ENCODE measurements around the gene RABL6.
"Not testable (repeated sequence)": the region's sequence is repeated elsewhere in the genome, so short reads cannot be mapped to it uniquely, and the experiment has no call there.

The RABL6 gene

DNA sequence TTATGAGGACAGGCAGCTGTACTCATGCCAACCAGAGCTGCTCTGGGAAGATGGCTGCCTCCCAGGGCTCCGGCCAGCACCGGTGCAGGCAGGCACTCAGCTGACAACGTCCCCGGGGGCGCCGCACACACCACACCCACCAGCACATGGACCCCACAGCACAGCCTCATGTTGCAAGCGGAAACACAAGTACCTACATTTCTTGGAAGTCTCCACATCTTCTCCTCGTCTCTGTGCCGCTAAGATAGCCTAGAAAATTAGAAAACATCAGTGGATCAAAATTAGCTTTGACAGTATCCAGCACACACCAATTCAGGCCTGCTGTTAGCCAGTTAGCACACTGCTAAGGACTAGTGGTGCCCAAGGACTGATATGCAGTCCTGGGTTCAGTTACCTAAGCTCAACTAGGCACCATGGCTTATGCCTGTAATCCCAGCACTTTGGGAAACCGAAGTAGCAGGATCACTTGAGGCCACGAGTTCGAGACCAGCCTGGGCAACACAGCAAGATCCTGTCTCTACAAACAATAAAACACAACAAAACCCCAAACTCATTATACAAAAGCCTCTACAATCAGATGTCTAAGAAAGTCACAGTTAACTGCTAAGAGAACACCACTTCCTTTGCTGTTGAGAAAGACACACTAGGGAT, 56.0 kb downstream of the RABL6 start:
- no peaks in the 10 kb centered on the region for H3K9me3 ChIP-seq (ENCODE audit: control insufficient read depth, low read length)
- H3K4me3 ChIP-seq (ENCODE audit: low read length): no peak overlapping the region
- H3K27me3 ChIP-seq (replicated peaks; ENCODE audit: control insufficient read depth, insufficient read depth, low read length): no peaks in the 10 kb centered on the region
- H3K36me3 ChIP-seq (ENCODE audit: control insufficient read depth, insufficient read depth, low read length, severe bottlenecking): peaks cover 40% of the 10 kb centered on the region
- peak overlapping the region; percentile 45 for H3K9ac ChIP-seq (ENCODE audit: low read length)
- no peak for DNase-seq (ENCODE audit: low read depth)
- H3K4me1 ChIP-seq (ENCODE audit: control insufficient read depth, insufficient read depth, low read length): peaks cover 29% of the 10 kb centered on the region

DNA sequence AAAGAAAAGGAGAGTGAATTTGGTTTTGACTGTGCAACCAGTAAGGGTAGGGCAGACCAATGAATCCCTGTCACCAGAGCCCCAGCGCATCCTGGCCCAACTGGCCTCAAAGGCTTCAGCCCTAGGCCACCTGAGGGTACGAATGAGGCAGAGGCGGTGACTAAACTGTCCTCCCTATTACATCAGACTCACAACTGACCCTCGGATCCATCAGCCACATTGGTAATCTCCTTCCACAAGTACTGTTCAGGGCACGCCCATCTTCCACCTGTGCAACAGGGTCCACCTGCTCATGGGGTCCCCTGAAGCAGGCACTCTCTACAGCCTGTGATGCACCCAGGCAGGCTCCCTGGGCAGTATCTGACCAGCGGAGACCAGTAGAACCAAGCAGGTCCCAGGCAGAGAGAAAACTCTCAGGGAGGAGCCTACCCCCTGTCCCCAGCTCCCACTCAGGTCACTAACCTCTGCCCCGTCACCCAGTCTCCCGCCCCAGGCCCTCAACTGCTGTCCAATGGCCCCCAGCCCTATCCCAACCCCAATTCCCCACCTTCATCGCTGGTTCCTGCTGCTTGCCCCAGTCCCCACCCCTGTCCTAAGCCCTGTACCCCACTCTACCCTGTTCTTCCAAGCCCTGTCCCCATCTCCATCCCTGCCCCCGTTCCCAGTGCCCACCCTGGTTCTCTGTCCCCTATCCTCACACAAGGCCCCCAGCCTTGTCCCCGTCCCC, 57.5 kb downstream of the RABL6 start:
- Histone ChIP-seq H3K36me3 (ENCODE audit: control insufficient read depth, insufficient read depth, low read length, severe bottlenecking) (peaks cover 40% of the 10 kb centered on the region), H3K9ac (ENCODE audit: low read length) (peak overlapping the region; percentile 91), H3K9me3 (ENCODE audit: control insufficient read depth, low read length) (no peaks in the 10 kb centered on the region), H3K27me3 (replicated peaks; ENCODE audit: control insufficient read depth, insufficient read depth, low read length) (no peaks in the 10 kb centered on the region), H3K4me1 (ENCODE audit: control insufficient read depth, insufficient read depth, low read length) (peaks cover 17% of the 10 kb centered on the region), H3K4me3 (ENCODE audit: low read length) (peak overlapping the region; percentile 84)
- no peak for DNase-seq (ENCODE audit: low read depth)

DNA sequence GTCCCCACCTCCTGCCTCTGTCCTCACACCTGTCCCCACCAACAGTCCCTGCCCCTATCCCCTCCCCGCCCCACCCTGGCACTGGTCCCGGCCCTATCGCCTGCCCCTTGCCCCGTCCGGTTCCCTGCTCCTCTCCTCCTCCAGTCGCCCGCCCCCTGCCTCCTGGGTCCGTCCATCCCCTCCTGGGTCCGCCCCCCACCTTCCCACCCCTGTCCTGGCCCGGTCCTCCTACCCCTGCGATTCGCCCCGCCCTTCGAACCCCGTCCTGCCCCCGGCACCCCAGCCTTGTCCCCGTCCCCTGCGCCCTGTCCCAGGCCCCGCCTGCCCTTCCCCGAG, 58.0 kb downstream of the RABL6 start:
- no peaks in the 10 kb centered on the region for H3K27me3 ChIP-seq (replicated peaks; ENCODE audit: control insufficient read depth, insufficient read depth, low read length)
- DNase-seq (ENCODE audit: low read depth): no peak
- no peaks in the 10 kb centered on the region for H3K9me3 ChIP-seq (ENCODE audit: control insufficient read depth, low read length)
- H3K4me1 ChIP-seq (ENCODE audit: control insufficient read depth, insufficient read depth, low read length): peaks cover 17% of the 10 kb centered on the region
- peak overlapping the region; percentile 91 for H3K9ac ChIP-seq (ENCODE audit: low read length)
- peaks cover 36% of the 10 kb centered on the region for H3K36me3 ChIP-seq (ENCODE audit: control insufficient read depth, insufficient read depth, low read length, severe bottlenecking)
- H3K4me3 ChIP-seq (ENCODE audit: low read length): peak overlapping the region; percentile 84

DNA sequence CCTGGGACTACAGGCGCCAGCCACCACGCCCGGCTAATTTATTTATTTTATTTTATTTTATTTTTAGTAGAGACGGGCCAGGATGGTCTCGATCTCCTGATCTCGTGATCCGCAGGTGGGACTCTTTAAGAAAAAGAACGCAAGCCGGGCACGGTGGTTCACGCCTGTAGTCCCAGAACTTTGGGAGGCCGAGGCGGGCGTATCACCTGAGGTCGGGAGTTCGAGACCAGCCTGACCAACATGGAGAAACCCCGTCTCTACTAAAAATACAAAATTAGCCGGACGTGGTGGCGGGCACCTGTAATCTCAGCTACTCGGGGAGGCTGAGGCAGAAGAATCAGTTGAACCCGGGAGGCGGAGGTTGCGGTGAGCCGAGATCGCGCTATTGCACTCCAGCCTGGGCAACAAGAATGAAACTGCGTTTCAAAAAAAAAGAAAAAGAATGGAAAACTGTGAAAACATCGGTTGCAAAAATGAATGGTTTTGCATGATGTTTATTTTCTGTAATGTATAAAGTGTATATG, 59.2 kb downstream of the RABL6 start:
- Histone ChIP-seq H3K4me1 (ENCODE audit: control insufficient read depth, insufficient read depth, low read length) (peaks cover 17% of the 10 kb centered on the region), H3K36me3 (ENCODE audit: control insufficient read depth, insufficient read depth, low read length, severe bottlenecking) (peaks cover 24% of the 10 kb centered on the region), H3K4me3 (ENCODE audit: low read length) (peak overlapping the region; percentile 84), H3K9ac (ENCODE audit: low read length) (peak overlapping the region; percentile 91)
- H3K27me3 ChIP-seq (replicated peaks; ENCODE audit: control insufficient read depth, insufficient read depth, low read length); H3K9me3 ChIP-seq (ENCODE audit: control insufficient read depth, low read length); DNase-seq (ENCODE audit: low read depth): not testable (repeated sequence)

DNA sequence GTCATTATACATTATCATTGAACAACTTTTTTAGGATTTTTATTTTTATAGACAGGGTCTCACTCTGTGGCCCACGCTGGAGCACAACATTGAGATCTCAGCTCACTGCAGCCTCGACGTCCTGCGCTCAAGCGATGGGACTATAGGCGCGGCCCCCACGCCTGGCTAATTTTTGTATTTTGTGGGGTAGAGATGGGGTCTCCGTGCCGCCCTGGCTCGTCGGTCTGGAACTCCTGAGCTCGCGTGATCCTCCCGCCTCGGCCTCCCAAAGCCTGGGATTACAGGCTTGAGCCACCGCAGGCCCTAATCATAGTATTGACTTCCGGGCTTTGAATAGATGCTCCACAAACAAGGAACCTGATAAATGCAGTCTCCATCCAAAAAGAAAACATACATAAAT, 59.7 kb downstream of the RABL6 start:
- no peak for DNase-seq (ENCODE audit: low read depth)
- Histone ChIP-seq H3K9me3 (ENCODE audit: control insufficient read depth, low read length) (peaks cover 5% of the 10 kb centered on the region), H3K36me3 (ENCODE audit: control insufficient read depth, insufficient read depth, low read length, severe bottlenecking) (peaks cover 19% of the 10 kb centered on the region), H3K4me1 (ENCODE audit: control insufficient read depth, insufficient read depth, low read length) (peaks cover 17% of the 10 kb centered on the region), H3K27me3 (replicated peaks; ENCODE audit: control insufficient read depth, insufficient read depth, low read length) (no peaks in the 10 kb centered on the region), H3K9ac (ENCODE audit: low read length) (no peak overlapping the region), H3K4me3 (ENCODE audit: low read length) (peak overlapping the region; percentile 84)

DNA sequence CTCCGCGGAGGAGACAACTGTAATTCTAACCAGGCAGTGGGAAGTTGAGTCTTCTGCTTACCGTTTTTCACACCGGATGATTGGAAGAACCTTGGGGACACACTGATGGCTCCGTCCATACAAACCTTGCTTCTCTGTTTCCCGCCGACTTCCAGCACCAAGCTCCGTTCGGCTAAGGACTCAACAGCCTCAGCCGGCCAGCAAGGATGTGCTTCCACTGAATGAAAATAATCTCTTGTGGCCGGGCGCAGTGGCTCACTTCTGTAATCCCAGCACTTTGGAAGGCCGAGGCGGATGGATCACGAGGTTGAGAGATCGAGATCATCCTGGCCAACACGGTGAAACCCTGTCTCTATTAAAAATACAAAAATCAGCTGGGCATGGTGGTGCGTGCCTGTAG, 60.2 kb downstream of the RABL6 start:
- H3K4me1 ChIP-seq (ENCODE audit: control insufficient read depth, insufficient read depth, low read length): peaks cover 17% of the 10 kb centered on the region
- peaks cover 14% of the 10 kb centered on the region for H3K36me3 ChIP-seq (ENCODE audit: control insufficient read depth, insufficient read depth, low read length, severe bottlenecking)
- H3K4me3 ChIP-seq (ENCODE audit: low read length): no peak overlapping the region
- peaks cover 8% of the 10 kb centered on the region for H3K9me3 ChIP-seq (ENCODE audit: control insufficient read depth, low read length)
- no peak for DNase-seq (ENCODE audit: low read depth)
- H3K27me3 ChIP-seq (replicated peaks; ENCODE audit: control insufficient read depth, insufficient read depth, low read length): no peaks in the 10 kb centered on the region
- H3K9ac ChIP-seq (ENCODE audit: low read length): no peak overlapping the region

DNA sequence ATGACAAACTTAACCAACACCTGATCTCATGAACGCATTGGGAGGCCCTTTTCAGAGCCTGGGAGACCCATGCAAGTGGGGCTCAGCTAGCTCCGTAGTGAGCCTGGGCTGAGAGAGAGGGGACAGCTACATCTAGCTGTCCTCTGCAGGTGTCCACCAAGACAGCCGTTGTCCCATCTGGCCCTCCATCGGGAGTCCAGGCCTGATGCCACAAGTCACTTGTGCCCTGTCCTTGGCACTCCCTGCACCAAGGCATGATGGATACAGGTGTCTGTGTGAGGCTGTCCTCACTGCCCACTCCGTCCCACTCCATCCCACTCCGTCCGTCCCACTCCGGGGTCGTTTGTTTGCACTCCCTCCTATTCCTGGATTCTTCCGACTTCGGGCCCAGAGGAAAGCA, 60.9 kb downstream of the RABL6 start:
- H3K4me1 ChIP-seq (ENCODE audit: control insufficient read depth, insufficient read depth, low read length): peaks cover 17% of the 10 kb centered on the region
- peaks cover 7% of the 10 kb centered on the region for H3K36me3 ChIP-seq (ENCODE audit: control insufficient read depth, insufficient read depth, low read length, severe bottlenecking)
- no peak overlapping the region for H3K9ac ChIP-seq (ENCODE audit: low read length)
- H3K9me3 ChIP-seq (ENCODE audit: control insufficient read depth, low read length): peaks cover 8% of the 10 kb centered on the region
- no peak overlapping the region for H3K4me3 ChIP-seq (ENCODE audit: low read length)
- DNase-seq (ENCODE audit: low read depth): no peak
- H3K27me3 ChIP-seq (replicated peaks; ENCODE audit: control insufficient read depth, insufficient read depth, low read length): no peaks in the 10 kb centered on the region

DNA sequence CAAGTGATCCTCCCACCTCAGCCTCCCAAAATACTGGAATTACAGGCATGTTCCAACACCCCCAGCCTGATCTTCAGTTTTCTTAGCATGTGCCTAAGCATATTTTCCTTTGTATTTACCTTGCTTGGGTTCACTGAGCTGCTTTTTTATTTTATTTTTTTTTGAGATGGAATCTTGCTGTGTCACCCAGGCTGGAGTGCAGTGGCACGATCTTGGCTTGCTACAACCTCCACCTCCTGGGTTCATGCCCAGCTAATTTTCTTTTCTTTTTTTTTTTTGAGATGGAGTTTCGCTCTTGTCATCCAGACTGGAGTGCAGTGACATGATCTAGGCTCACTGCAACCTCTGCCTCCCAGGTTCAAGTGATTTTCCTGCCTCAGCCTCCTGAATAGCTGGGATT, 61.9 kb downstream of the RABL6 start:
- not testable (repeated sequence) for H3K36me3 ChIP-seq (ENCODE audit: control insufficient read depth, insufficient read depth, low read length, severe bottlenecking); H3K27me3 ChIP-seq (replicated peaks; ENCODE audit: control insufficient read depth, insufficient read depth, low read length); DNase-seq (ENCODE audit: low read depth); H3K9ac ChIP-seq (ENCODE audit: low read length); H3K4me3 ChIP-seq (ENCODE audit: low read length); H3K9me3 ChIP-seq (ENCODE audit: control insufficient read depth, low read length)
- H3K4me1 ChIP-seq (ENCODE audit: control insufficient read depth, insufficient read depth, low read length): peaks cover 13% of the 10 kb centered on the region

DNA sequence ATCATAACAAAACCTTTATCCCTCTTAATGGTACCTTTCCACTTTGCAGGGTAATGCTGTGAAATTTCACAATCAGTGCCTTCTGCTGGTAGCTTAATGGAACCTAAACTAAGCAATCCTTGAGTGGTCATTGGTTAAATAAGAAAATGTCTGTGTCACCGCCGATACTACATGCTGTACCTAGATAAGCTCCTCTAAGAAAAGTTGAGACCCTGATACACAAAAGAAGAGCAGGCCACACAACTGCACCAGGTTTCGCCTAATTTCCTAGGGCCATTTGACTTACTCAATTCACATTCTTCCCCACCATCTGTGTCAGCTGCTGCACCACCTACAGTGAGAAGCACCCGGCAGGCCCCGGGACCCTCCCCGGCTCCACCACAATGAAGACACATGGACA, 67.4 kb downstream of the RABL6 start:
- Histone ChIP-seq H3K4me3 (ENCODE audit: low read length) (no peak overlapping the region), H3K27me3 (replicated peaks; ENCODE audit: control insufficient read depth, insufficient read depth, low read length) (no peaks in the 10 kb centered on the region), H3K9me3 (ENCODE audit: control insufficient read depth, low read length) (peaks cover 8% of the 10 kb centered on the region), H3K4me1 (ENCODE audit: control insufficient read depth, insufficient read depth, low read length) (no peaks in the 10 kb centered on the region), H3K9ac (ENCODE audit: low read length) (no peak overlapping the region), H3K36me3 (ENCODE audit: control insufficient read depth, insufficient read depth, low read length, severe bottlenecking) (no peaks in the 10 kb centered on the region)
- no peak for DNase-seq (ENCODE audit: low read depth)

DNA sequence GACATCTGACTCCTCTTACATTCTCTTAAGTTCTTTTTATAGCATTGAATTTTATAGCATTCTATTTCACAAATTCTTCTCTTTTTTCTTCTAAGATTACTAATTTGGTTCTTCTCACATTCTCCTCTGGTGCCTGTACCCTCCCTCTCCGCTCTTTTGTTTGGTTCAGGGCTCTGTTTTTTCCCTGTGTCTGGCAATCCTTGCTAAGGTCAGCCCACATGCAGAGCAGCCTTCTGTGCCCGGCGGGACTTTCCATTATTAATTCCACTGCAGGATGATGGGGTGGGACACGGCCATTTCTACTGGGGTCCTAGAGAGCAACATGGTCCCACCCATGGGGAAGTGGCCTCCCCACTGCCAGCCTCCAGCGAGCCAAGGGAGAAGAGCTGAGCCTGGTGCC, 68.7 kb downstream of the RABL6 start:
- no peak for DNase-seq (ENCODE audit: low read depth)
- no peaks in the 10 kb centered on the region for H3K36me3 ChIP-seq (ENCODE audit: control insufficient read depth, insufficient read depth, low read length, severe bottlenecking)
- no peak overlapping the region for H3K9ac ChIP-seq (ENCODE audit: low read length)
- no peak overlapping the region for H3K4me3 ChIP-seq (ENCODE audit: low read length)
- H3K4me1 ChIP-seq (ENCODE audit: control insufficient read depth, insufficient read depth, low read length): peaks cover 1% of the 10 kb centered on the region
- H3K9me3 ChIP-seq (ENCODE audit: control insufficient read depth, low read length): peaks cover 8% of the 10 kb centered on the region
- no peaks in the 10 kb centered on the region for H3K27me3 ChIP-seq (replicated peaks; ENCODE audit: control insufficient read depth, insufficient read depth, low read length)

DNA sequence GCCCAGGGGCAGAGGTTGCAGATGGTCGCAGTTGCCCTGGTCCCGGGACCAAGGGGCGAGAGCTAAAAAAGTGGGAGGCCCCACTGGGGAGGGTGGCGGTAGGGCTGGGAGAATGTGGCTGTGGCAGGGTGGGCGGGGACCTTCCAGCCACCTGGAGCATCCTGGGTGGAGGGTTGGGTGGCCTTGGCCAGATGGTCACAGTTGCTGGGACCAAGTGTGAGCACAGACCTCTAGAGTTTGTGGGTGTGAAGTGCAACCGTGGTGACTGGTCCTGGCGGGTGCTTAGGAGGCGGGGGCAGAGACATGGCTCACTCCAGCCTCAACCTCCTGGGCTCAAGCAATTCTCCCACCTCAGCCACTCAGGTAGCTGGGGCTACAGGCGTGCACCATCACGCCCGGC, 72.9 kb downstream of the RABL6 start:
- Histone ChIP-seq H3K9me3 (ENCODE audit: control insufficient read depth, low read length) (no peaks in the 10 kb centered on the region), H3K36me3 (ENCODE audit: control insufficient read depth, insufficient read depth, low read length, severe bottlenecking) (no peaks in the 10 kb centered on the region), H3K4me1 (ENCODE audit: control insufficient read depth, insufficient read depth, low read length) (peaks cover 20% of the 10 kb centered on the region), H3K9ac (ENCODE audit: low read length) (no peak overlapping the region), H3K4me3 (ENCODE audit: low read length) (no peak overlapping the region), H3K27me3 (replicated peaks; ENCODE audit: control insufficient read depth, insufficient read depth, low read length) (no peaks in the 10 kb centered on the region)
- DNase-seq (ENCODE audit: low read depth): no peak
